PFSK-1 (cell line): ENCODE data around the gene IFNGR2.

Source experiments
- FOXP2 ChIP-seq: optimal IDR thresholded peaks from 2 replicates; pipeline ENCODE3; 2011; ENCODE audit warnings: borderline replicate concordance, control low read depth, inconsistent platforms; ENCODE audit not compliant: insufficient read depth; ENCODE audit errors: extremely low read length, extremely low read depth
- POLR2AphosphoS5 ChIP-seq: IDR thresholded peaks from 2 replicates; pipeline ENCODE4 v1.6.1; 2012; ENCODE audit warnings: low read depth, mild to moderate bottlenecking, control low read depth, low read length, moderate library complexity
- REST ChIP-seq, 2 experiments: IDR thresholded peaks; 2 replicates each; pipeline versions ENCODE4 v1.6.1 to v1.8.0; 2011 to 2012; ENCODE audit warnings: low read depth in 2 of 2, low read length in 2 of 2, control low read depth in 1 of 2, inconsistent platforms in 1 of 2, mild to moderate bottlenecking in 1 of 2, moderate library complexity in 1 of 2; ENCODE audit not compliant: insufficient read depth in 1 of 2
- SIN3A ChIP-seq: IDR thresholded peaks from 2 replicates; pipeline ENCODE4 v1.6.1; 2012; ENCODE audit warnings: mild to moderate bottlenecking, low read length, moderate library complexity, borderline replicate concordance; ENCODE audit not compliant: insufficient read depth
- TAF1 ChIP-seq: IDR thresholded peaks from 2 replicates; pipeline ENCODE4 v1.6.1; 2012; ENCODE audit warnings: low read length, control low read depth, borderline replicate concordance; ENCODE audit not compliant: insufficient read depth

Gene IFNGR2

GRCh38 chr21:33434770-33435360 is 31.7 kb downstream of the IFNGR2 start:
- TF ChIP-seq FOXP2, result no peak
- no peak for TF ChIP-seq TAF1
- no peak for TF ChIP-seq REST (IDR thresholded peaks at IDR 0.05; ENCODE audit: insufficient read depth in 1 of 2, low read depth in 2 of 2, low read length in 2 of 2)

GRCh38 chr21:33437140-33437539 is 33.9 kb downstream of the IFNGR2 start:
- TF ChIP-seq FOXP2 (no peak), SIN3A (no peak), POLR2AphosphoS5 (no peak), TAF1 (no peak), REST (IDR thresholded peaks at IDR 0.05; ENCODE audit: insufficient read depth in 1 of 2, low read depth in 2 of 2, low read length in 2 of 2) (no peak)

- TF ChIP-seq FOXP2, result no peak
- TF ChIP-seq TAF1, result no peak
- no peak for TF ChIP-seq SIN3A
- no peak for TF ChIP-seq REST (IDR thresholded peaks at IDR 0.05; ENCODE audit: insufficient read depth in 1 of 2, low read depth in 2 of 2, low read length in 2 of 2)
- TF ChIP-seq POLR2AphosphoS5, result no peak
Measured at GRCh38 chr21:33441489-33442477, 38.6 kb downstream of the IFNGR2 start.

GRCh38 chr21:33443194-33443593 is 40.0 kb downstream of the IFNGR2 start:
- no peak for TF ChIP-seq POLR2AphosphoS5
- TF ChIP-seq SIN3A, result no peak
- no peak for TF ChIP-seq TAF1
- no peak for TF ChIP-seq REST (IDR thresholded peaks at IDR 0.05; ENCODE audit: insufficient read depth in 1 of 2, low read depth in 2 of 2, low read length in 2 of 2)
- TF ChIP-seq FOXP2, result no peak

- TF ChIP-seq FOXP2, result no peak
- TF ChIP-seq POLR2AphosphoS5, result no peak
- TF ChIP-seq TAF1, result no peak
- no peak for TF ChIP-seq REST (IDR thresholded peaks at IDR 0.05; ENCODE audit: insufficient read depth in 1 of 2, low read depth in 2 of 2, low read length in 2 of 2)
- TF ChIP-seq SIN3A, result no peak
Measured at GRCh38 chr21:33444499-33444898, 41.3 kb downstream of the IFNGR2 start.
